Stimulated activated CD4-positive, alpha-beta T cell treated with anti-CD3 and anti-CD28 coated beads, Interleukin-2, amount 100 ng/mL, for 24 hours (primary cell): ENCODE measurements around the gene SEC22C.

ENCODE experiments used
- DNase-seq, 2 donors: peaks; one replicate each; pipeline ENCODE4 v3.0.0-alpha.2; 2020

Gene SEC22C

GRCh38 chr3:42532229-42532628 lies 49.5 kb downstream of the SEC22C start:
- DNase-seq = no peak

- no peak for DNase-seq
Measured at GRCh38 chr3:42531470-42531869, 50.3 kb downstream of the SEC22C start.

- DNase-seq = no peak
Measured at GRCh38 chr3:42530073-42530472, 51.7 kb downstream of the SEC22C start.

- no peak for DNase-seq
Measured at GRCh38 chr3:42529468-42529867, 52.3 kb downstream of the SEC22C start.

GRCh38 chr3:42527368-42527917 lies 54.3 kb downstream of the SEC22C start:
- DNase-seq = no peak

GRCh38 chr3:42526616-42527367 lies 55.0 kb downstream of the SEC22C start:
- DNase-seq = peak; percentile 51 to 55

- no peak for DNase-seq
Measured at GRCh38 chr3:42525736-42526345, 55.9 kb downstream of the SEC22C start.

GRCh38 chr3:42525212-42525611 lies 56.6 kb downstream of the SEC22C start:
- no peak for DNase-seq

GRCh38 chr3:42524751-42525150 lies 57.0 kb downstream of the SEC22C start:
- DNase-seq = no peak

- DNase-seq = no peak
Measured at GRCh38 chr3:42520906-42521305, 60.9 kb downstream of the SEC22C start.

GRCh38 chr3:42520336-42520735 lies 61.4 kb downstream of the SEC22C start:
- no peak for DNase-seq

GRCh38 chr3:42519568-42519962 lies 62.2 kb downstream of the SEC22C start:
- no peak for DNase-seq

GRCh38 chr3:42518800-42519567 lies 62.8 kb downstream of the SEC22C start:
- DNase-seq = no peak

GRCh38 chr3:42517117-42517516 lies 64.7 kb downstream of the SEC22C start:
- no peak for DNase-seq

- no peak for DNase-seq
Measured at GRCh38 chr3:42516443-42516842, 65.3 kb downstream of the SEC22C start.

- no peak for DNase-seq
Measured at GRCh38 chr3:42515976-42516375, 65.8 kb downstream of the SEC22C start.

- DNase-seq = no peak
Measured at GRCh38 chr3:42515391-42515916, 66.3 kb downstream of the SEC22C start.

GRCh38 chr3:42514876-42515275 lies 66.9 kb downstream of the SEC22C start:
- no peak for DNase-seq

GRCh38 chr3:42513521-42513920 lies 68.2 kb downstream of the SEC22C start:
- DNase-seq = no peak

- DNase-seq = no peak
Measured at GRCh38 chr3:42513121-42513520, 68.6 kb downstream of the SEC22C start.

GRCh38 chr3:42511736-42512135 lies 70.0 kb downstream of the SEC22C start:
- DNase-seq = no peak

- no peak for DNase-seq
Measured at GRCh38 chr3:42511201-42511600, 70.6 kb downstream of the SEC22C start.

- no peak for DNase-seq
Measured at GRCh38 chr3:42510325-42510724, 71.4 kb downstream of the SEC22C start.
